Stimulated activated CD8-positive, alpha-beta memory T cell treated with anti-CD3 and anti-CD28 coated beads, Interleukin-4, amount 100 ng/mL, for 24 hours (primary cell): ENCODE results near the gene ACSL1.
"Not testable (repeated sequence)": the region's sequence is repeated elsewhere in the genome, so short reads cannot be mapped to it uniquely, and the experiment has no call there.

Experiments
- DNase-seq: peaks from one replicate; pipeline ENCODE4 v3.0.0-alpha.2; 2020; ENCODE audit warnings: low read depth

ACSL1 gene

DNA sequence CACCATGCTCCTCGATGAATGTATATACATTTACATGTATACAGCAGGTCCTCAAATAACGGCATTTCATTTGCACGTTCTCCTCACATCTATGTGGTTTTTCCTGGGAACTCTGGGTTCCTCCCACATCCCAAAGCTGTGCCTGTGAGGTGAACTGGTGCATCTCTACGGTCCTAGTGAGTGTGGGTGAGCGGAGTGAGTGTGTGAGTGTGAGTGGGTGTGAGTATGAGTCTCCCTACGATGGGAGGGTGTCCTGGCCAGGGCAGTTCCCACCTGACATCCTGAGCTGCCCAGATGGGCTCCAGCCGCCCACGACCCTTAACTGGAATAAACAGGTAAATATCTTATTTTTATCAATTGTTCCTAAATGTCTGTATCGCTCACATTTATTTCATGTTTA lies 40.0 kb downstream of the ACSL1 start:
- DNase-seq = no peak

DNA sequence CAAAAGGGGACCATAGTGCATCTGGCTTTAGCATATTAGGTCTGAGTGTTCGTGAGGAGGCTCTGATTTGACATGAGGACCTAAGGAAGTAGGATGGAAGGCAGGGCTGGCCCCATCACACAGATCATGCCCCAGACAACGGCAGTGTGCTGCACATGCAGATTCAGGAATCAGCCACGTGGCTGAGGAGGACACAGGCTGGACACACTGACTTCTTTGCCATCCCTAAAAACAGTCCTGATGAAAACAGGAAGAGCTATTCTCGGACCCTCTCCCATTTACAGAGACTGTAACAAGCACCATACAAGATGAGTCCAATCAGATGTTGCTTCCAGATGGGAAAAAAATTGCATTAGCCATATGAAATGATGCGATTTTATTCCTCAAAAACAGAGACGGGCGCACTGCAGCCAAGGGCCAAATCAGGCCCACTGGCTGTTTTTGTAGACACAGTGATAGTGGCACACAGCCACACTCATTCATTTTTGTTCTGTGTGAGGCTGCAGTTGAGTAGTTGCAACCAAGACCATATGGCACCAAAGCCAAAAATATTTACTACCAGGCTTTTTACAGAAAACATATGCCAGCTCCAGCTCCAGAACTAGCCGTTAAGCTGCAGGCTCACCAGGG lies 41.0 kb downstream of the ACSL1 start:
- DNase-seq = no peak

DNA sequence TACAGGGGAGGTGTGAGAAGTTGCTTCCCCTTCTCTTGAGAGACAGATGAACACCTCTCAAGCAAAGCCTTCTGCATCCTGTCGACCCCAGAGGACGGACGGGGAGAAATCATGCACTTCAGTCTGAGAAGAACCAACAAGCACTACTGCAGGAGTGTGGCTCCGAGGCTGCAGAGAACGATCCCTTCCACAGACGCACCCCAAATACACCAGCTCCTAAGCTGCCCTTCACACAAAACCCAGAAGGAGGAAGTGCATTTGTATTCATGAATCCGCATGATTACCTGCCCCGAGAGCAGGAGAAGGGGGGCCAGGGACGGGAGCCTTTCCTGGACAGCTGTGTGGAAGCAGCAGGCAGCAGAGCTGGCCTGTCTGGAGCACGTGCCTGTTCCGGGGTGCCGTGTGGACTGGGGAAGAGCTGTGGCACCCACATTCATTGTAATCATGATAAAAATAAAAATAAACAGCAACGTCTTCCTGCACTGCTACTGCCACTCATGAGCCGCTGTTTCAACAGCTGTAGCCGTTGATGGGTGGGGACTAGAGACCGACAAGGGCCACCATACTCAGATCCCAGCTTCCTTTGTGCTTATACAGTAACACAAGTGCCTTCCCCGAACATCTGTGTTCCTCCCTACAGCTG lies 42.9 kb downstream of the ACSL1 start:
- DNase-seq = no peak

DNA sequence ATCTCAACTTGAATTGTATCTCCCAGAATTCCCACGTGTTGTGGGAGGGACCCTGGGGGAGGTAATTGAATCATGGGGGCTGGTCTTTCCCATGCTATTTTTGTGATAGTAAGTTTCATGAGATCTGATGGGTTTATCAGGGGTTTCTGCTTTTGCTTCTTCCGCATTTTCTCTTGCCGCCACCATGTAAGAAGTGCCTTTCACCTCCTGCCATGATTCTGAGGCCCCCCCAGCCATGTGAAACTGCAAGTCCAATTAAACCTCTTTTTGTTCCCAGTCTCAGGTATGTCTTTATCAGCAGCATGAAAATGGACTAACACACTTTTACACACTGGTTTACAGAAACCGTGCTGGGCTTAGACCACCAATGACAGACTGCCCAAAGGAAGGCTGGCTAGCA lies 46.6 kb downstream of the ACSL1 start:
- not testable (repeated sequence) for DNase-seq

DNA sequence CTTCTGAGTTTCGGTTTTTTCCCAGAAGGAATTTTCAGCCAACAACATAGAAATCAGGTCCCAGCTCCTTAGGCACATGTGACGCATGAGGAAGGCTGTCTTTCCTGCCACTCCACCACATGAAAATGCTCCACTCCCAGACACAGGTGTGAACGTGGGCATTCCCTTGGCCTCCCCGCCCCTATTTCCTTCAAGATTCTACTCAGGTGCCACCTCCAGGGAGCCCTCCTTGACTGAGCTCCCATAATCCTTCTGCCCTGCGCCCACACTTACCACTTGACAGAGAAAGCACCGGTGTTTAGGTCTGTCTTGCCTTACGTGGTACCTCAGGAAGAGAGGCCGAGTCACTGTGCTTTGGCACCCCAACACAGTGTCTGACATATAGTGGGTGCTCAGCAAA lies 47.4 kb downstream of the ACSL1 start:
- no peak for DNase-seq

DNA sequence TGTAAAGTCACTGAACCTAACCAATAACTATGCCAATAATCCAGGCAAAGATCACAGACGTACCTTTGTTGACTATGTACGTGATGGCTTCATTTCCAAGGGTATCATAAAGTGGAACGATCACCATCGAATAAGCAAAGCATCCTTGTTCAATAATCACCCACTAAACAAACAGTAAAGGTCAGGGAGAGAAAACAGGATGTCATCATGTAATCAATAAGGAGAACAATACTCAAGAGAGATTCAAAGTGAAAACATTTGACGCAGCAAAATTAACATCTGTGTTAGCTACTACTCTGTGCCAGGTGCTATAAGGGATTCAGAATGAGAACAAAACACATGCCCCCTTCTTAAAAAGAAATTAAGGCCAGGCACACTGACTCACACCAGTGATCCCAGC lies 48.9 kb downstream of the ACSL1 start:
- no peak for DNase-seq

DNA sequence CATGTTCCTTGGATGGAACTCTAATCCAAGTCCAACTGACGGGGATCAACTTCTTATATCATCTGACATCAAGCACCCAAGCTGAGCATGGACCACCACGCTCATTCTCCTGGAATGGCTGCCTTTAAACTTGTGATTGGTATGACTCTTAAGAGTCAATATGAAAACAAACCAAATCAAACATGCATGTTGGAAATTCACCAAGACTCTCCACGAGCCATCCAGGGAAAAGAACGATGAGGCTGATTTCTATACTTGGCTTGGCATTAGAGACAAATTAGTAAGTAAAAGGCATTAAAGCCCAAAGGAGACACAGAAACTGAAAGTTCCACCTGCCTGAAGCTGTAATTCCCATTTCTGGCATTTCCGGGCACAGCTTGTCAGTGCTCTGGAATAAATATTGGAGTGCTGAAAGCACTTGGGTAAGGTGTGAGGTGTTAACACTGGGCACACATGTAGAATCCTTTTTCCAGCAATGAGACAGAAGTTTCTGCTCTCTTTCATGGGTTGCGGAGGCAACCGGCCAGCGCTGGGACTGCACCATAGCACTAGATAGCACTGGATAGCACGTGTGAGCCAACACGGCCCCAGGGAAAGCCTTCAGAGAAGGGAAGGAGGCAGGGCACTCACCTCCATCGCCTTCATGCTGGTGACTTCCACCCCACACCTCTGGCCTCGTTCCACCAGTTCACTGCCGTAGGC lies 49.8 kb downstream of the ACSL1 start:
- no peak for DNase-seq

DNA sequence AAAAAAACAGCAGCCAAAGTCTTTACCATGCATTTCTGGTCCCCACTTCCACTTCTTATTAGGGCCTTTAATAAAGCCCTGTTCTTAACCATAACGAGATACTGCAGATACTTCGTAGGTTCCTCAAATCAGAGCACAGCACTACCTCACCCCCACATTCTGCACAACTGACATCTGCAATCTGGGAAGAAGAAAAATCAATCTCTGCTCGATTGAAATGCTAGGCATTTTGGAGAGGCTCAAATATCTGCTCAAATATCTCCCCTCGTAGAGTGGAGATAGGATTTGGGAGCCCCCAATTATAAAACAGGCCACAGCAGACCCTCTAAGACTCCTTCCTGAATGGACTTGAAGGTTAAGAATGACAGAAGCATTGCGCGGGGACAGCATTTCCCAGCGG lies 51.6 kb downstream of the ACSL1 start:
- DNase-seq = no peak

DNA sequence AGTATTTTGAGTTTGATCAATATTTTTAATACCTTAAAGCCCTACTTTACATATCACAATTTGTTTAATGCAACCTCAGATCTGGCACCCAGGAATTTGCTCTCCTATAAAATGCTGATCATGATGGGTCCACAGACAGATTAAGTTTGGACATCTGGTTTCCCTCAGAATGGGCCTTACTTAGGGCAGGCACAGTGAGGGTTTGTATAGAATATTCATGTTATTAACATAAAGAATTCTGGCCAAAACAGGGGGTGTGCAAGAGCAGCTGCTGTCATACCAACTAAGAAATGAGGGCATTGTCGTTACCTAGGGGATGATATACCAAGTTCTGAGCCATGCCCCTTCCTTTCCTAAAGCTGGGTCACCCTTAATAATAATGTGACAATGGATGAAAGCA lies 54.4 kb downstream of the ACSL1 start:
- DNase-seq = no peak

DNA sequence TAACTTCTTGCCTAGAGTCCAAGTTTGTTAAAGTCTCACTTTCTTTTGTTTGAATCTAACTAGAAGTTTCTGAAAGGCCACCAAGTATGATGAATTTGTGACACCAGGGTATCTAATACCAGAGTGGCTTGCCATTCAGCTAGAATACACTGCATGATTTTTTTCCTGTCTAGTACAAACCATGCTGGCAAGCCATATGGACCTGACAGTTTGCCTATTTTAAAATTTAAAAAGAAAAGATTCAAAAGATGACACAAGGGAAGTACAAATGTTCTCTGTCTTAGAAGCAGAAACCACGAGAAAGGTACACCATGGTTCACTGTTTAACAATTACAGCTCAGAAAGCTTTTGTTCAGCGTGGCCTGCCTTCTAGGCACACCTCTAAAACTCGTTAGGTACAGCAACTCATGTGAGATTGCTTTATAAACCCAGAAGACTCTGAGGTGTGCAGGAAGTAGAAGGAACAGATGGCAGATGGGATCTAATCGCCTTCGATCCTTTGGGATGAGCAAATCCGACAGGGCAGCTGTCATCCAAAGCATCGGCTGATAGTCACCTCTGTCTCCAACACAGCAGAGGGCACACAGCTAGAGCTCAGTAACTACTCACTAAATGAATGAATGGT lies 56.5 kb downstream of the ACSL1 start:
- no peak for DNase-seq

DNA sequence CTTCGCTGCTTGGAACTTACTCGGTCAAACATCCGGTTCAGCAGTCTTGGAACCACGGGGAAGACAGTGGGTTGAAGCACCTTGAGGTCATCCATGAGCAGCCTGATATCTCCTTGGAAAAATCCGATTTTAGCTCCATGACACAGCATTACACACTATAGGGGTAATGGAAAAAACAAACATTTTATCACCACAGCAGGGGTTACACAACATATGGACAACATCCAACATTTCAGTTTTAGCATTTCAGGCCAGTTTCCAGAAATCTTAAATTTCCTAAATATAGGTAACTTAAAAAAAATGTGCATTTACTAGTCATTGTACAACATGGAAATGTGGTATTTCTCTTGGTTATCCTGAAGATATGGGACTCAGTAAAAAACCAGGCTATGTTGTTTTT lies 57.5 kb downstream of the ACSL1 start:
- no peak for DNase-seq

DNA sequence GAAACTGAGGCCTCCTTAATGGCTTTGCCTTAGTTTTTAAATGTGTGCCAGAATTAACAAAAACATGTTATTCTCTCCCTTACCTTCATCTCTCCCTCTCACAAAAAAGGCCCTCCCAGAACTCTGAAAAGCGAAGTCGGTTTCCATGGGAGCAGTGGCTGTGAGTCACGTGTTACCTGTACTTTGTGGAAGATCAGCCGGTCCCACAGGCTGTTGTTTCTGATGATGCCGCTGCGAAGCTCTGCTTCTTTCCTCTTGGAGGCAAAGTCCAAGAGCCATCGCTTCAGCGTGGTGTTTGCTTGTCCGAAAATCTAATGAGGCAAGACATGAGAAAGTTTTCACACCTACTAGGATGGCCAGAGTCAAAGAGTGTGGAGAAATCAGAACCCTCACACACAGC lies 59.3 kb downstream of the ACSL1 start:
- no peak for DNase-seq

DNA sequence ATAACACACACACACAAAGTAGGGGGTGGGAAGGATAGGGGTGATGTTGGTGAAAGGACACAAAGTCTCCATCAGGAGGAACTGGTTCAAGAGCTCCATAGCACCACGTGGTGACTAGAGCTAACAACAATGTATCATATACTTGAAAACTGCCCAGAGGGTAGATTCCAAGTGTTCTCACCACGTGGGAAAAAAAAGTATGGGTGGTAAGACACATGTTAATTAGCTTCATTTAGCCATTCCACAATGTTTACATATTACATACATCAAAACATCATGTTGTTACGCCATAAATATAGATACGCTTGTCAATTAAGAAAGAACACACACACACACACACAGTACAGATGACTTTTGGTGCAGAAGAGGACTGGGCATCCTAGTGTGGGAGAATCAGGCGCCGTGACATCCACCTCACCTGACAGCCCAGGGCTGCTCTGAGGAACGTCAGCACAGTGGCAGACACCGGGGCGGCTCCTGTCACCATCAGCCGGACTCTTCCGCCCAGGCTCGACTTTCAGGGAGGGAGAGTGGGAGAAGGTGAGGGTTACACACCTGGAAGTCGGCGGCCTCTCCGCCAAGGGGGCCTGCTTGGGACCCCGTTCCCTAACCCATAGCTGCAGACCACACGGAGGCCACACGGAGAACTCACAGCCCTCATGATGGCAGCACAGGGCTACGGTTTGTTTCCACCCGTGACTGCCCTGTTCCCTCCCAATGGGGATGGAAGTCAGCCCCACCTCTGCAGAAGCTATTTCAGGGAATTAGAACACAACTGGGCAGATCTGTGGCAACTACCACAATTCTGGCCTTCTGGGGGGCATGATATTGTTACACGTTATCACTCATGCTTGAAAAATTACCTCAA lies 60.1 kb downstream of the ACSL1 start:
- DNase-seq = no peak

DNA sequence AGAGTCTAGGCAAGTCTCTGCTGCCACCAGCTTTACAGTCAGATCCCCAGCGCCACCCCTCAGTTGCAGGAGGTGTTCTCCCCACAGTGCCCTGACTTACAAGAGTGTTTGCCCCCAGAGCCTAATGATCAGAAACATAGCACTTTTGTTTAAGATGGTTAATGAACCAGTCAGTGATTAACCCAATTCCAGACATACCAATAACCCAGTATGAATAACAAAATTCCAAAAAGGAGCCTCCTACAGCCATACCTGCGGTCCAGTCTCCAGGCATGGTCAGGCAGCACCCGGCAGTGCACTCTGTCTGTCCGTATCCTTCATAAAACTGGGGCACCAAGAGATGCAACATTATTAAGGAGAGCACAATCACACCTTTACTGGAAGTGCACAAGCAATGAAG lies 61.2 kb downstream of the ACSL1 start:
- DNase-seq = no peak

DNA sequence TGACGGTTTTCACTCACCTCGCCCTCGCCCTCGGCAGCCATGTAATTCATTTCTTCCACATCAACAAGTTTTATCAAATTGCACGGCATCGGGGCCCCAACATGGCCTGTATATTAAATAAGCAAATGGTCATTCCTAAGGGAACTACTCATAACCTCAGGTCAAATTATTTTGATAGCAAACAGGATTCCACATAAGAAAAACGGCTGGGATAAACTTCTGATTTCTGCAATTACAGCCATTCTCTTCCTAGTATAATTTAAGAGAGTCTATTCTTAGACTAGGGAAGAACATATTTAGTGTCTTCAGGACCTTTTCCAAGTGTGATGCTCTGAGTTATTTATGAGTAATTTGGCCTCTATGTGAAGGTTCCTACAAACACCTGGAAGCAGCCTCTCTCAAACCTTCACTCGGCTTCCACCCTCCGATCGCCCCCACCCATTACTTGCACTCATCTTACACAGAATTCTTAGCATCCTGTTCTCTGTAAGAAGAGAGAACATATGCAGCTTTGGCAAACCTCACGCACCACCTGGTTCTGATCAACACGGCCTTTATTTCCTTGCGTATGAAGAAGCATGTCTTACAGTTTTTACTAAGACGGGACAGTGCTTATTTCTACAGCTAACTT lies 62.5 kb downstream of the ACSL1 start:
- DNase-seq = no peak

DNA sequence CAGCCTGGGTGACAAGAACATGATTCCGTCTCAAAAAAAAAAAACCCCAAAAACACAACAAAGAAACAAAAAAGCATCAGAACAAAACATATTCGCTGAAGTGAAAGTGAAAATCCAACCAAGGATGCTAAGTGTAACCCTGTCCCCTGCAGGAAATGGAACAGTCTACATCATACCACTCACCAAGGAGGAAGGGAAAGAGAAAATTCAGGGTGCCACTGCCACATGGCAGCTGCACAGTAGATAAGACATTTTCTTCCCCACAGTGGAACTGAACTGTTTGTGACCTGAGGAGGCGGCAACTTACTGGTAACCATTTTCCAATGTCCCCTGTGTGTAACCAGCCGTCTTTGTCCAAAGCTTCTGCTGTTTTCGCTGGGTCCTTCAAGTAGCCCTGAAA lies 63.7 kb downstream of the ACSL1 start:
- no peak for DNase-seq

DNA sequence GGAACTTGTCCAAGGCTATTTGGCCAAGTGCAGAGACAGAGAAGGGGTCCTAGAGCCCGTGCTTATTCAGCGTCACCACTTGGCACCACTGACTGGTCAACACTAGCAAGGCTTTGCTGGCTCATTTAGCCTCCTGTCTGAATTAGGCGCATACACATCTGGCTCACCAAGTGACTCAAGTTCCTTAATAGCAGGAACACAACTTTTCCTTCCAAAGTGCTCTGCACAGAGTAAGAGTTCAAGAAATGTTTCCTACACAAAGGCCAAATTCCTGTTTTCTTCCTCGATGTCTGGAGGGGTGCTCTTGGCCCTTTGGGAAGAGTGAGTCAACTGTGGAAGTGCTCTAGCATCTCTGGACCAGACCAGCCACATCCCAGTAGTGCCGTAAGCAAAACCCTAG lies 65.1 kb downstream of the ACSL1 start:
- no peak for DNase-seq

DNA sequence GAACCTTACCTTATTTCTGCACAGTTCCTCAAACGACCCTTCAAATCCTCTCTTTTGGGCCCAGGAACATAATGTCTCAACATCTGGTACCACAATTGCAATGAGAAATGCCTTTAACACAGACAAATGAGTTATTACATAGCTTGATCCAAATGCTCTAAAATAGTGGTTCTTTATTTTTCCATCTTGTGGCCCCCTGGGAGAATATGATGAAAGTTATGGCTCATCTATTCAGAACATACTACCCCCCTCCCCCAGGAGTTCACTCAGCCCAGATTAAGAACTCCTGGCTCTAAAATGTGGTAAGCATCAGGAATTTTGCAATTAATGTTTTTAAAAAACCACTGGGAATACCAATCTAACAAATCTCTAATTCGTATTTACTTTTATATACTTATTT lies 68.0 kb downstream of the ACSL1 start:
- DNase-seq = no peak

DNA sequence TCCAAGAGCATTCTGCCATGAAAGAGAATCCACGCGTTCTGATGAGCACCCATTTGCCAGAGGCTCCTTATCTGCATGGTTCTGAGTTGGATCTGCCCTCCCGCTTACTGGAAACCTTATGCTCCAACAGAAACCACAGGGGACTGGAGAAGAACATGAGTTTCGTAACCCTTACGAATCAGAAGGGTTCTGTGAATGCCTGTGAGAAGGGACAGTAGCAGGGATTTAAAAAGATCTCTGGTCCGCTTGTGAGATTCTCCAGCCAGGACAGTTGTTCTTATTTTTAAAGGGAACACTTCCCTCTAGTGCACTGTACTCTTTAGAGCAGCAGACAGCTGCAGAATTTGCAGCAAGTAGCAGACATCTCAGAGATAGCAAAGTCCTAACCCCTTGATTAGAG lies 69.4 kb downstream of the ACSL1 start:
- DNase-seq = no peak

DNA sequence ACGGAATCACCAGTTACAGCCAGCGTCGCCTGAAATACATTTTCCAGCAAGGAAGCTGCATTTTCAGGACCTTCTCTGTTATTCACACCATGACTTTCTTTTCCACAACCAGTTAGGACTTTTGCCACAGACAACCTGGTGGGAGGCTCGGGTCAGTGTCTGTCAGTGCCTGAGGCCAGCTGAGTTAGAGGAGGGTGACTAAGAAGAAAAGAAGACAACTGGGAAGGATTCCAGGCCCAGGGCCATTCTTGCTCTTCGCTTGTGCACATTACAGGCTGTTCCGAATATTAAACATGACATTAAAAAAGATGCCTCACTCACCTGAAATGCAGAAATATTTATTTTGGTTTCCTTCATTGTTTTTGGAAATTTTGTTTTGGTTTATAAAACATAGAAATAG lies 70.5 kb downstream of the ACSL1 start:
- DNase-seq = no peak

DNA sequence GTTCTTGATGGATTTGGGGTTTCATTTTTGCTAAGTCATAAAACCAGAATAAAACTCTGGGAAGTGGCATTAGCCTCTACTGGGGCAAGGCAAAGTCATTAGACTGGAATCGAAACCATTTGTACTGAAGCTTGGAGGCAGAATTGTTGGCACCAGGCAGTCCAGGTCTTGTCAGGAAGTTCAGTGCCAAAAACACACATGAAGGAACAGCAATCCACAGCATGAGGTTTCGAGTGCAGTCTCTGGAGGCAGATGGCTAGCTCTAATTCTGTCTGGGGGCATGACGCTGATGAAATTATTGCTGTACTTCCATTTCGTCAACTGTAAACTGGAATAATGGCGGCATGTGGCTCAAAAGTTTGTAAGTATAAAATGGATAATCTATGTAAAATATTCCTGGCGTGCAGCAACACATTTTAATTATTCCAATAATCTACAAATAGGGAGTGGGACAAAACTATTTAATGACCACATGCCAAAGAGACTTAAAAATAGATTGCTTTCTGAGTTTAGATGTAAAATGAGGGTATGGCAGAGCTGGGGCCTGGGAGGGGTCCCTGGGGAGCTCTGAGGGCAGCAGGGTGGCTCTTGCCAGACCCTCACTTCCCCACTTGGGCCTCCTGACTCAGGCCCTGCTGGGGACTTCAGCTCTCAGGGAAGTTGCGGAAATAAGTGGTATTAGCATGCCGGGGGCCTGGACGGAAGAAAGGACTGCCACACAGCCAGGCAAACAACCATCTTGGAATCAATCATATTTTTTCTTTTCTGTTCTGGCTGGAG lies 73.1 kb downstream of the ACSL1 start:
- DNase-seq = no peak
